Ishikawa (cell line): ENCODE data around the gene OBSCN.

Source experiments
- CEBPB ChIP-seq: IDR thresholded peaks from 2 replicates; pipeline ENCODE4 v1.6.1; 2012
- CREB1 ChIP-seq: IDR thresholded peaks from 2 replicates; pipeline ENCODE4 v1.6.1; 2012; ENCODE audit warnings: low read depth
- EGR1 ChIP-seq: IDR thresholded peaks from 2 replicates; pipeline ENCODE4 v1.6.1; 2012
- EP300 ChIP-seq: IDR thresholded peaks from 2 replicates; pipeline ENCODE4 v1.6.1; 2012; ENCODE audit warnings: borderline replicate concordance
- FOXM1 ChIP-seq: IDR thresholded peaks from 2 replicates; pipeline ENCODE4 v1.6.1; 2012; ENCODE audit warnings: low read depth, borderline replicate concordance
- NFIC ChIP-seq: IDR thresholded peaks from 2 replicates; pipeline ENCODE4 v1.6.1; 2012
- RAD21 ChIP-seq: IDR thresholded peaks from 2 replicates; pipeline ENCODE4 v1.6.1; 2012; ENCODE audit warnings: low read depth
- TAF1 ChIP-seq: IDR thresholded peaks from 2 replicates; pipeline ENCODE4 v1.6.1; 2012; ENCODE audit warnings: low read depth, mild to moderate bottlenecking
- TCF12 ChIP-seq: IDR thresholded peaks from 2 replicates; pipeline ENCODE4 v1.6.1; 2012; ENCODE audit warnings: low read depth
- TEAD4 ChIP-seq: IDR thresholded peaks from 2 replicates; pipeline ENCODE4 v1.6.1; 2012
- YY1 ChIP-seq: IDR thresholded peaks from 2 replicates; pipeline ENCODE4 v1.6.1; 2012; ENCODE audit warnings: low read depth
- ZBTB7A ChIP-seq: IDR thresholded peaks from 2 replicates; pipeline ENCODE4 v1.6.1; 2012; ENCODE audit warnings: low read depth
- TF ChIP-seq, protein P1 (sequence below): IDR thresholded peaks from 2 replicates; pipeline ENCODE4 v1.6.1; 2012
- TF ChIP-seq, protein P2 (sequence below): IDR thresholded peaks from 2 replicates; pipeline ENCODE4 v1.6.1; 2012
- TF ChIP-seq, protein P3 (sequence below): IDR thresholded peaks from 2 replicates; pipeline ENCODE4 v1.6.1; 2012; ENCODE audit warnings: low read depth, mild to moderate bottlenecking

OBSCN gene

DNA sequence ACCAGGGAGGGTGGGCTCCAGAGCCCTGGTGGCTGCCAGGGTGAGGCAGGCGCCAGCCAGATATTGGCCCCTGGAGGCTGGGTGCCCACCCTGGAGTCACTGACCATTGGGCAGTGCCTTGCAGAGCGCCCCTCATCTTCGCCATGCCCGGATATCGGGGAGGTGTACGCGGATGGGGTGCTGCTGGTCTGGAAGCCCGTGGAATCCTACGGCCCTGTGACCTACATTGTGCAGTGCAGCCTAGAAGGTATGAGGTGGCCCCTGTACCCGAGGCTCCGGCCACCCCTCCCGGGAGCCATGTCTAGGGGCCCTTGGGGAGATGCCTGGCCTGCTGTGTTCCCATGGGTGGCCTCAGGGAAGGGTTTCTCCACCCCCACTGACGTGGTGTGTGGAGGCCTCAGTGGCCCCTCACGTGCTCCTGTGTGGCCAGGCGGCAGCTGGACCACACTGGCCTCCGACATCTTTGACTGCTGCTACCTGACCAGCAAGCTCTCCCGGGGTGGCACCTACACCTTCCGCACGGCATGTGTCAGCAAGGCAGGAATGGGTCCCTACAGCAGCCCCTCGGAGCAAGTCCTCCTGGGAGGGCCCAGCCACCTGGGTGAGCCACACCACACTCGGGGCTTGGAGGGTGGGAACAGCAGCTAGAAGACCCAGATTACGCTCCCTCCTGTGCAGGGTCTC lies 167.9 kb downstream of the OBSCN start:
- TF ChIP-seq, protein P1, sequence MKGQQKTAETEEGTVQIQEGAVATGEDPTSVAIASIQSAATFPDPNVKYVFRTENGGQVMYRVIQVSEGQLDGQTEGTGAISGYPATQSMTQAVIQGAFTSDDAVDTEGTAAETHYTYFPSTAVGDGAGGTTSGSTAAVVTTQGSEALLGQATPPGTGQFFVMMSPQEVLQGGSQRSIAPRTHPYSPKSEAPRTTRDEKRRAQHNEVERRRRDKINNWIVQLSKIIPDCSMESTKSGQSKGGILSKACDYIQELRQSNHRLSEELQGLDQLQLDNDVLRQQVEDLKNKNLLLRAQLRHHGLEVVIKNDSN: no peak
- TF ChIP-seq YY1: no peak
- TF ChIP-seq, protein P2, sequence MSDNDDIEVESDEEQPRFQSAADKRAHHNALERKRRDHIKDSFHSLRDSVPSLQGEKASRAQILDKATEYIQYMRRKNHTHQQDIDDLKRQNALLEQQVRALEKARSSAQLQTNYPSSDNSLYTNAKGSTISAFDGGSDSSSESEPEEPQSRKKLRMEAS: no peak
- no peak for TF ChIP-seq EP300
- TF ChIP-seq CREB1: no peak

DNA sequence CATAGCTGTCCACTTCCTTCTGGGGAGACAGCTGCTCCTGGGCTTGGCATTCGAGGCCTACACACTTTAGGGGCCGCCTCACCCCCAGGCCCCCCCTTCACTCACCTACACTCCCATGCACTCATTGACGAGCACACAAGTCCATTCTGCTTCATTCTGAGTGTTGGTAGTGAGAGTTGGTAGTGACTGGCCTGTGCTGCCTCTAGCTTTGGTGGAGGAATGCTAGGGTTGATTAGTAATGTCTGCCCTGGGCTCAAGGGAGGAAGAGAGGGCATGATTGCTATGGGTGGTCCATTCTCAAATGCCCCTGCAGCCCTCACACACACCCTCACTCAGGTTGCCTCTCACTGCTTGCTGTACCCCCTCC lies 168.4 kb downstream of the OBSCN start:
- TF ChIP-seq, protein P2: no peak
- TF ChIP-seq FOXM1 (no peak), TAF1 (no peak), CEBPB (no peak), RAD21 (no peak), EGR1 (no peak), NFIC (no peak), TCF12 (no peak), TEAD4 (no peak), YY1 (no peak), ZBTB7A (no peak), CREB1 (no peak), EP300 (no peak)
- TF ChIP-seq, protein P3, sequence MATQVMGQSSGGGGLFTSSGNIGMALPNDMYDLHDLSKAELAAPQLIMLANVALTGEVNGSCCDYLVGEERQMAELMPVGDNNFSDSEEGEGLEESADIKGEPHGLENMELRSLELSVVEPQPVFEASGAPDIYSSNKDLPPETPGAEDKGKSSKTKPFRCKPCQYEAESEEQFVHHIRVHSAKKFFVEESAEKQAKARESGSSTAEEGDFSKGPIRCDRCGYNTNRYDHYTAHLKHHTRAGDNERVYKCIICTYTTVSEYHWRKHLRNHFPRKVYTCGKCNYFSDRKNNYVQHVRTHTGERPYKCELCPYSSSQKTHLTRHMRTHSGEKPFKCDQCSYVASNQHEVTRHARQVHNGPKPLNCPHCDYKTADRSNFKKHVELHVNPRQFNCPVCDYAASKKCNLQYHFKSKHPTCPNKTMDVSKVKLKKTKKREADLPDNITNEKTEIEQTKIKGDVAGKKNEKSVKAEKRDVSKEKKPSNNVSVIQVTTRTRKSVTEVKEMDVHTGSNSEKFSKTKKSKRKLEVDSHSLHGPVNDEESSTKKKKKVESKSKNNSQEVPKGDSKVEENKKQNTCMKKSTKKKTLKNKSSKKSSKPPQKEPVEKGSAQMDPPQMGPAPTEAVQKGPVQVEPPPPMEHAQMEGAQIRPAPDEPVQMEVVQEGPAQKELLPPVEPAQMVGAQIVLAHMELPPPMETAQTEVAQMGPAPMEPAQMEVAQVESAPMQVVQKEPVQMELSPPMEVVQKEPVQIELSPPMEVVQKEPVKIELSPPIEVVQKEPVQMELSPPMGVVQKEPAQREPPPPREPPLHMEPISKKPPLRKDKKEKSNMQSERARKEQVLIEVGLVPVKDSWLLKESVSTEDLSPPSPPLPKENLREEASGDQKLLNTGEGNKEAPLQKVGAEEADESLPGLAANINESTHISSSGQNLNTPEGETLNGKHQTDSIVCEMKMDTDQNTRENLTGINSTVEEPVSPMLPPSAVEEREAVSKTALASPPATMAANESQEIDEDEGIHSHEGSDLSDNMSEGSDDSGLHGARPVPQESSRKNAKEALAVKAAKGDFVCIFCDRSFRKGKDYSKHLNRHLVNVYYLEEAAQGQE: no peak
- TF ChIP-seq, protein P1: no peak

DNA sequence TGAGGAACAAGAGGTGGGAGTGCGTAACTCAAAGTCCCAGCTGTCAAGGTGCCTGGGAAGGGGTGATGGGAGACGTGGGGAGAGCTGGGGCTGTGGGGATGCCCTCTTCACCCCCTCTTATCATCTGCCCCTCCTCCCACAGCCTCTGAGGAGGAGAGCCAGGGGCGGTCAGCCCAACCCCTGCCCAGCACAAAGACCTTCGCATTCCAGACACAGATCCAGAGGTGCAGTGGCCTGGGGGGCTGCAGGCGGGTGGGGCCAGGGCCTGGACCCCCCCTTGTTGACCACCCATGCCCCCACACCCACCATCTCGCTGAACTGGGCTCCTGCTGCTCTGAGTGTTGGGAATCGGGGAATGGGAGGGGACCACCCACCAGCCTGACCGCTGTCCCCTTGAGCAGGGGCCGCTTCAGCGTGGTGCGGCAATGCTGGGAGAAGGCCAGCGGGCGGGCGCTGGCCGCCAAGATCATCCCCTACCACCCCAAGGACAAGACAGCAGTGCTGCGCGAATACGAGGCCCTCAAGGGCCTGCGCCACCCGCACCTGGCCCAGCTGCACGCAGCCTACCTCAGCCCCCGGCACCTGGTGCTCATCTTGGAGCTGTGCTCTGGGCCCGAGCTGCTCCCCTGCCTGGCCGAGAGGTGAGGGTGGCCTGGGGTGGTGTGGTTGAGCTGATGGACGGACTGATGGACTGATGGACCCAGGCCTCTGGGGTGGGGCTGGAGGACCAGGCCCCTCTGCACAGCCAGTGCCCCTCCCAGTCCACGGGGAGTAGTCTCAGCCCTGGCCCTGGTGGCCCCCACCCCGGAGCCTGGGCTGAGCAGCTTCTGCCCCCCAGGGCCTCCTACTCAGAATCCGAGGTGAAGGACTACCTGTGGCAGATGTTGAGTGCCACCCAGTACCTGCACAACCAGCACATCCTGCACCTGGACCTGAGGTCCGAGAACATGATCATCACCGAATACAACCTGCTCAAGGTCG lies 169.1 kb downstream of the OBSCN start:
- TF ChIP-seq, protein P3: no peak
- no peak for TF ChIP-seq TCF12

DNA sequence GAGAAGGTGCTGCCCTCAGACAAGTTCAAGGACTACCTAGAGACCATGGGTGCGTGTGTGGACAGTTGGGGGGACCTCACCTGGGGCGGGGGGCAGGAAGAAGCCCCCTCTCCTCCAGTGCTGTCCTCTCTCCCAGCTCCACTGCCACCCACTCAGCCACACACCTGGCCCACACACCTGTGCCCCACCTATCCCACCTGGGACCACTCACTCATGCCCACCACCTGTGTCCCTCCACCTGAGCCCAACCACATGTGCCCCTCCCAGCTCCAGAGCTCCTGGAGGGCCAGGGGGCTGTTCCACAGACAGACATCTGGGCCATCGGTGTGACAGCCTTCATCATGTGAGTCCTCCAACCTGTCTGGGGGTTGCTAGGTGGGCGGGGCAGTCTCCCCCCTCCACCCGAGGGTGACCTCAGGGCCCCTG lies 169.8 kb downstream of the OBSCN start:
- TF ChIP-seq ZBTB7A (no peak), YY1 (no peak), FOXM1 (no peak), TCF12 (no peak), EGR1 (no peak), NFIC (no peak), CREB1 (no peak), EP300 (no peak; the same call in 1 of the 2 replicates), RAD21 (no peak), TEAD4 (no peak), TAF1 (no peak), CEBPB (no peak)
- TF ChIP-seq, protein P1: no peak
- TF ChIP-seq, protein P2: no peak
- TF ChIP-seq, protein P3: no peak
